Esophagus muscularis mucosa (tissue), 4 donors: ENCODE results near the gene GPRC6A. TPM values are rescaled to one million over a fixed set of nuclear protein-coding genes. Genes with fewer than 3 reads are reported as not detected.

ENCODE experiments used
- DNase-seq: peaks from one replicate; pipeline ENCODE4 v3.0.0-alpha.2; 2017; ENCODE audit errors: extremely low spot score
- H3K27ac ChIP-seq, 4 donors: fragments of 200-600 bp; sonication (generic); replicated peaks in 1 of 4; 1 replicate in 3 of 4; 2 replicates in 1 of 4; pipeline ENCODE4 v1.5.1; 2016 to 2019; ENCODE audit warnings: mild to moderate bottlenecking in 1 of 4
- H3K27me3 ChIP-seq, 4 donors: fragments of 200-600 bp; sonication (generic); one replicate each; pipeline versions ENCODE4 v1.5.1 to v1.6.0; 2016 to 2019
- H3K36me3 ChIP-seq, 4 donors: fragments of 200-600 bp; sonication (generic); one replicate each; pipeline ENCODE4 v1.5.1; 2016 to 2019
- H3K4me1 ChIP-seq, 4 donors: fragments of 200-600 bp; sonication (generic); one replicate each; pipeline ENCODE4 v1.5.1; 2016 to 2019
- H3K4me3 ChIP-seq, 4 donors: fragments of 200-600 bp; sonication (generic); 1 replicate in 2 of 4; 2 replicates in 2 of 4; pipeline ENCODE4 v1.5.1; 2016 to 2019; ENCODE audit warnings: mild to moderate bottlenecking in 4 of 4, moderate library complexity in 1 of 4
- H3K9me3 ChIP-seq, 4 donors: fragments of 200-600 bp; sonication (generic); 1 replicate in 3 of 4; 2 replicates in 1 of 4; pipeline ENCODE4 v1.5.1; 2016 to 2019
- CTCF ChIP-seq, 3 experiments: fragments of 200-600 bp in 2 of 3; fragments of 450-650 bp in 1 of 3; sonication (generic) in 2 of 3; IDR thresholded peaks; one replicate each; pipeline ENCODE4 v1.5.1; 2017 to 2019; ENCODE audit warnings: antibody characterized with exemption in 3 of 3, mild to moderate bottlenecking in 2 of 3, moderate library complexity in 1 of 3
- EP300 ChIP-seq: sonication (generic); formaldehyde crosslinking; IDR thresholded peaks from one replicate; pipeline ENCODE4 v1.6.1; 2017; ENCODE audit warnings: antibody characterized with exemption
- POLR2A ChIP-seq: fragments of 450-650 bp; IDR thresholded peaks from one replicate; pipeline ENCODE4 v1.6.1; 2017; ENCODE audit warnings: antibody characterized with exemption, moderate library complexity, mild to moderate bottlenecking, low read depth
- POLR2AphosphoS5 ChIP-seq, 2 donors: sonication (generic); formaldehyde crosslinking; IDR thresholded peaks; one replicate each; pipeline ENCODE4 v1.6.1; 2017; ENCODE audit warnings: antibody characterized with exemption in 2 of 2
- WGBS: methylation state at CpG from one replicate; pipeline ENCODE4 v1.1.5; 2018; 5-methylcytosine and 5-hydroxymethylcytosine counted together
- intact Hi-C: fragments of 100-400 bp; cut with DNase I; formaldehyde crosslinking; loops from one replicate; pipeline ENCODE4 v1.15.1; 2023
- total RNA-seq, 4 donors: library from RNA; depleted of rRNA; stranded (reverse); fragments of >200 nt; gene quantifications; one replicate each; pipeline versions ENCODE4 v1.1.0 to v1.2.1, GENCODE V29; 2016

The GPRC6A gene
- total RNA-seq, 4 donors from 2014 or later, result not detected

DNA sequence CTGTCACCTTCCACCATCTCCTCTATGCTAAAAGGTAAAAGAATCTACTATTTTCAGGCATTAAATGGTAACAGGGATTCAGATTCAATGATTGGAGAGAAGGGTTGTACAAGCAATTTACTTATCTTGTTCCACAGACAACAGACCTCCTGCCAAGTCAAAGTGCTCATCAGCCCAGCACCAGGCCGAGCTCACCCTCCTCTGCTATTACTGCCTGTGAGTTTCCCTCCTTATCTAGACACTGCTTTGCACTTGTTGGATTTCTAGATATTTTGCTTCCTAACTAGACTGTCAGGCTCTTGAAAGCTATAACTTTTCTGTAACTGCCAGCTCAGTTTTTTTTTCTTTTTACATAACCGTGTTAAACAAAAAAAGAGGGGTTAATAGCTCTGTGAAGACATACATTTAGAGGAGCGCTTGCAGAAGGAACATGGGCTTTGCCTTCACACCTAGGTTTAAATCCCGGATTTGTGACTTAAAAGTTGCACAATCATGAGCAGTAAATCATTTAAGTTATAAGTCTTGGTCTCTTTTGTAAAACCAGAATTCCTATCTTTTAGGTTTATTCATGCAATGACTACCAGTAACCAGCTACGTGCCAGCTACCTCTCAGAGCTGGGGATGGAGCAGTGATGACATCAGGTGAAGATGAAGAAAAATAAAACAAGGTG, 62.2 kb downstream of the GPRC6A start:
- H3K27me3 ChIP-seq, result peaks cover 0 to 27% (median 11%) of the 10 kb centered on the region in 4 donors
- no peak overlapping the region for H3K4me3 ChIP-seq
- H3K4me1 ChIP-seq, result peaks cover 12 to 19% (median 17%) of the 10 kb centered on the region in 4 donors
- no peaks in the 10 kb centered on the region for H3K36me3 ChIP-seq
- no peaks in the 10 kb centered on the region for H3K9me3 ChIP-seq
- no peak for DNase-seq
- TF ChIP-seq EP300, result no peak
- TF ChIP-seq POLR2A, result no peak
- TF ChIP-seq POLR2AphosphoS5 (IDR thresholded peaks at IDR 0.05), result no peak
- no peak for TF ChIP-seq CTCF (IDR thresholded peaks at IDR 0.05)
- 74% methylated on average over 5 of the region's 5 CpGs for WGBS
- no peak overlapping the region for H3K27ac ChIP-seq
- intact Hi-C loops, result no loop called here

GRCh38 chr6:116764961-116765841, 63.7 kb downstream of the GPRC6A start, which contains the start of gene FAM162B:
FAM162B (minus strand) TSS chr6:116765719; CDS start chr6:116765576, 143 bp downstream.
- H3K27ac ChIP-seq, result peak within 1 kb of the TSS; percentile 50 to 69 (median 60)
- TF ChIP-seq POLR2A (no peak), CTCF (IDR thresholded peaks at IDR 0.05) (no peak)
- H3K4me3 ChIP-seq, result peak within 1 kb of the TSS; percentile 57 to 67 (median 61)
- H3K4me1 ChIP-seq, result peaks cover 12 to 19% (median 17%) of the 10 kb centered on the region in 4 donors
- 9% methylated on average over 6 of the region's 89 CpGs for WGBS
- intact Hi-C loops, result no loop called here
- H3K9me3 ChIP-seq, result no peaks in the 10 kb centered on the region
- peaks cover 0 to 27% (median 11%) of the 10 kb centered on the region in 4 donors for H3K27me3 ChIP-seq
- no peak for DNase-seq
- H3K36me3 ChIP-seq, result no peaks in the 10 kb centered on the region

- peak overlapping the region; percentile 57 to 67 (median 61) for H3K4me3 ChIP-seq
- peaks cover 0 to 27% (median 11%) of the 10 kb centered on the region in 4 donors for H3K27me3 ChIP-seq
- H3K9me3 ChIP-seq, result no peaks in the 10 kb centered on the region
- intact Hi-C loops, result no loop called here
- TF ChIP-seq EP300 (no peak), CTCF (IDR thresholded peaks at IDR 0.05) (no peak)
- H3K4me1 ChIP-seq, result peaks cover 12 to 19% (median 17%) of the 10 kb centered on the region in 4 donors
- no peaks in the 10 kb centered on the region for H3K36me3 ChIP-seq
- WGBS, result 30% methylated on average over 18 of the region's 19 CpGs
- H3K27ac ChIP-seq, result peak overlapping the region in 3 of 4 donors; percentile 59 to 69 (median 62)
- DNase-seq, result no peak
These were observed 64.3 kb downstream of the GPRC6A start for GRCh38 chr6:116764629-116764960.

GRCh38 chr6:116763906-116764628, 64.8 kb downstream of the GPRC6A start:
- H3K4me1 ChIP-seq, result peaks cover 12 to 19% (median 17%) of the 10 kb centered on the region in 4 donors
- TF ChIP-seq POLR2A (no peak), CTCF (IDR thresholded peaks at IDR 0.05) (no peak), POLR2AphosphoS5 (IDR thresholded peaks at IDR 0.05) (no peak), EP300 (no peak)
- H3K9me3 ChIP-seq, result no peaks in the 10 kb centered on the region
- H3K27ac ChIP-seq, result peak overlapping the region in 1 of 4 donors; percentile 69
- H3K36me3 ChIP-seq, result no peaks in the 10 kb centered on the region
- peaks cover 0 to 27% (median 11%) of the 10 kb centered on the region in 4 donors for H3K27me3 ChIP-seq
- no peak for DNase-seq
- whole genome bisulfite sequencing, result 86% methylated on average over 11 of the region's 11 CpGs
- H3K4me3 ChIP-seq, result peak overlapping the region; percentile 57 to 67 (median 61)
- intact Hi-C loops, result no loop called here
